ENCODE results near the gene NUTM2D. TPM values are rescaled to one million over a fixed set of nuclear protein-coding genes. Genes with fewer than 3 reads are reported as not detected.

Gene NUTM2D
- 1.4 and 2.1 TPM in 2 replicates for total RNA-seq

GRCh38 chr10:87357444-87357843 lies at the start of gene NUTM2D:
NUTM2D (plus strand) TSS chr10:87357744; CDS start chr10:87358266, 522 bp downstream.

Small RNA genes lying within 50 kb of the gene (small RNA-seq; reads per million reads assigned to genes)
- gene AL355334.1 = not detected

Other genes starting within 250 kb of the NUTM2D start
- gene NUTM2A, start 132.3 kb upstream of the NUTM2D start, total RNA-seq = 0.22 and 0.39 TPM in 2 replicates
- gene MINPP1, start 147.1 kb downstream of the NUTM2D start, total RNA-seq = 28.5 and 32.1 TPM in 2 replicates

Measured in articular chondrocyte of knee joint (primary cell).